Nephron (organoid): Measurements from ENCODE around the gene TNNI3K.

Source experiments
- H3K27ac Mint-ChIP-seq, 3 experiments: 2 replicates each; pipeline ENCODE4 v1.8.0; 2020; ENCODE audit warnings: mixed read lengths in 3 of 3, mild to moderate bottlenecking in 2 of 3, moderate library complexity in 1 of 3
- H3K27me3 Mint-ChIP-seq: 2 replicates; pipeline ENCODE4 v1.8.0; 2021; ENCODE audit warnings: low read depth, mild to moderate bottlenecking, moderate library complexity, mixed read lengths
- H3K36me3 Mint-ChIP-seq: 2 replicates; pipeline ENCODE4 v1.8.0; 2020; ENCODE audit warnings: low read depth, mixed read lengths
- H3K4me1 Mint-ChIP-seq: 2 replicates; pipeline ENCODE4 v1.8.0; 2020; ENCODE audit warnings: mixed read lengths
- H3K4me3 Mint-ChIP-seq, 3 experiments: 2 replicates each; pipeline ENCODE4 v1.8.0; 2020; ENCODE audit warnings: mild to moderate bottlenecking in 3 of 3, mixed read lengths in 3 of 3, moderate library complexity in 2 of 3
- H3K9me3 Mint-ChIP-seq: 2 replicates; pipeline ENCODE4 v1.8.0; 2020; ENCODE audit warnings: mixed read lengths
- TF ChIP-seq, protein P1 (sequence below), 3 experiments: fragments of 200-600 bp; sonication (generic); IDR thresholded peaks; one replicate each; pipeline ENCODE4 v1.5.0; 2021; ENCODE audit warnings: antibody characterized with exemption in 3 of 3; ENCODE audit not compliant: unreplicated experiment in 3 of 3

TNNI3K gene

GRCh38 chr1:74380252-74380651 is 145.1 kb downstream of the TNNI3K start:
- H3K9me3 Mint-ChIP-seq: no peaks in the 10 kb centered on the region
- no peak overlapping the region for H3K4me3 Mint-ChIP-seq
- H3K27ac Mint-ChIP-seq: no peak overlapping the region
- H3K36me3 Mint-ChIP-seq: no peaks in the 10 kb centered on the region
- H3K27me3 Mint-ChIP-seq: no peaks in the 10 kb centered on the region
- peaks cover 14% of the 10 kb centered on the region for H3K4me1 Mint-ChIP-seq
- TF ChIP-seq, protein P1, sequence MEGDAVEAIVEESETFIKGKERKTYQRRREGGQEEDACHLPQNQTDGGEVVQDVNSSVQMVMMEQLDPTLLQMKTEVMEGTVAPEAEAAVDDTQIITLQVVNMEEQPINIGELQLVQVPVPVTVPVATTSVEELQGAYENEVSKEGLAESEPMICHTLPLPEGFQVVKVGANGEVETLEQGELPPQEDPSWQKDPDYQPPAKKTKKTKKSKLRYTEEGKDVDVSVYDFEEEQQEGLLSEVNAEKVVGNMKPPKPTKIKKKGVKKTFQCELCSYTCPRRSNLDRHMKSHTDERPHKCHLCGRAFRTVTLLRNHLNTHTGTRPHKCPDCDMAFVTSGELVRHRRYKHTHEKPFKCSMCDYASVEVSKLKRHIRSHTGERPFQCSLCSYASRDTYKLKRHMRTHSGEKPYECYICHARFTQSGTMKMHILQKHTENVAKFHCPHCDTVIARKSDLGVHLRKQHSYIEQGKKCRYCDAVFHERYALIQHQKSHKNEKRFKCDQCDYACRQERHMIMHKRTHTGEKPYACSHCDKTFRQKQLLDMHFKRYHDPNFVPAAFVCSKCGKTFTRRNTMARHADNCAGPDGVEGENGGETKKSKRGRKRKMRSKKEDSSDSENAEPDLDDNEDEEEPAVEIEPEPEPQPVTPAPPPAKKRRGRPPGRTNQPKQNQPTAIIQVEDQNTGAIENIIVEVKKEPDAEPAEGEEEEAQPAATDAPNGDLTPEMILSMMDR (IDR thresholded peaks at IDR 0.05; ENCODE audit: unreplicated experiment in 3 of 3): no peak

- Mint-ChIP-seq H3K4me1 (peaks cover 17% of the 10 kb centered on the region), H3K36me3 (no peaks in the 10 kb centered on the region), H3K27ac (peak overlapping the region in 1 of 3 experiments; percentile 4), H3K27me3 (no peaks in the 10 kb centered on the region), H3K4me3 (no peak overlapping the region), H3K9me3 (peaks cover 2% of the 10 kb centered on the region)
- TF ChIP-seq, protein P1 (IDR thresholded peaks at IDR 0.05; ENCODE audit: unreplicated experiment in 3 of 3): no peak
Measured at GRCh38 chr1:74388855-74389254, 153.7 kb downstream of the TNNI3K start.

DNA sequence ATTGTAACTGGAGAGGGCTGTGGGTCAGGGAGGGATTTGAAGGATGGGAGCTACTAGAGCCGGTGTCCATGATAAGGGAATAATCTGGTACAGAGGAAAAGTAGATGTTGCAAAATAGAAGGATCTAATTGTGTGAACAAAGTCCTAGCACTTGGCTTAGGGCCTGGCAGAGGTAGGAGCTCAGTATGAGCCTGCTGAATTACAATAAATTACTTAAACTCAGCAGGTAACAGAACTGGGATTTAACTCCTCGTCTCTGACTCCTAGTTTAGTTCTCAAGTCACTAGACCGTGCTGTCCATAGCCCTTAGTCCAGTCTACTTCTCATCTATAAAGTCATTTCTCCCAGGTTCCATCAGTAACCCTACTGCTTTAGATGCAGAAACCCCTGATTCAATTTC is 157.0 kb downstream of the TNNI3K start:
- Mint-ChIP-seq H3K27ac (no peak overlapping the region), H3K27me3 (no peaks in the 10 kb centered on the region), H3K4me3 (no peak overlapping the region), H3K4me1 (peaks cover 38% of the 10 kb centered on the region), H3K36me3 (no peaks in the 10 kb centered on the region), H3K9me3 (peaks cover 3% of the 10 kb centered on the region)
- TF ChIP-seq, protein P1 (IDR thresholded peaks at IDR 0.05; ENCODE audit: unreplicated experiment in 3 of 3): no peak

DNA sequence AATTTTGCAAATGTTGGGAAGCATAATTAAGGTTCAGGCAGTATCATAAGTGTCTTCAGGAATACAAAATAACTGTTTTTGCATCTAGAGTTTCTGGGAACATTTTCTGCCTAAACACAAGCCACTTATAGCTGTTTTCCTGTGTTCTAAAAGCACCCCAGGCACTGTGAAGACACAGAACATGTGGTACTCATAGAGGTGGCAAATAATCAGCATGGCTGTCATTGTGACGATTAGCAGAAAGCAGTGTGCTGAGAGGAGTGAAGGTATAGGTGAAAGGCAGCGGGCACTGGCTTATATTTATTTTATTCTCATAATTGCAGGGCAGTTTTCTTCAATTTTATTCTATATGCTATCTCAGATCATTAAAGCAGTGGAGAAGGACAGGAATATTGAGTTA is 157.7 kb downstream of the TNNI3K start:
- H3K4me3 Mint-ChIP-seq: no peak overlapping the region

GRCh38 chr1:74395571-74395970 is 160.4 kb downstream of the TNNI3K start:
- H3K36me3 Mint-ChIP-seq: no peaks in the 10 kb centered on the region
- peaks cover 5% of the 10 kb centered on the region for H3K9me3 Mint-ChIP-seq
- peak overlapping the region in 2 of 3 experiments; percentile 31 to 43 for H3K4me3 Mint-ChIP-seq
- TF ChIP-seq, protein P1 (IDR thresholded peaks at IDR 0.05; ENCODE audit: unreplicated experiment in 3 of 3): no peak
- peak overlapping the region; percentile 92 to 98 (median 93) for H3K27ac Mint-ChIP-seq
- H3K4me1 Mint-ChIP-seq: peaks cover 40% of the 10 kb centered on the region
- no peaks in the 10 kb centered on the region for H3K27me3 Mint-ChIP-seq

More for the DNA sequence above, 157.7 kb downstream of the TNNI3K start:
- Mint-ChIP-seq H3K4me1 (peaks cover 40% of the 10 kb centered on the region), H3K9me3 (peaks cover 3% of the 10 kb centered on the region), H3K27ac (peak overlapping the region in 2 of 3 experiments; percentile 7 to 52), H3K27me3 (no peaks in the 10 kb centered on the region), H3K36me3 (no peaks in the 10 kb centered on the region)
- TF ChIP-seq, protein P1 (IDR thresholded peaks at IDR 0.05; ENCODE audit: unreplicated experiment in 3 of 3): no peak

DNA sequence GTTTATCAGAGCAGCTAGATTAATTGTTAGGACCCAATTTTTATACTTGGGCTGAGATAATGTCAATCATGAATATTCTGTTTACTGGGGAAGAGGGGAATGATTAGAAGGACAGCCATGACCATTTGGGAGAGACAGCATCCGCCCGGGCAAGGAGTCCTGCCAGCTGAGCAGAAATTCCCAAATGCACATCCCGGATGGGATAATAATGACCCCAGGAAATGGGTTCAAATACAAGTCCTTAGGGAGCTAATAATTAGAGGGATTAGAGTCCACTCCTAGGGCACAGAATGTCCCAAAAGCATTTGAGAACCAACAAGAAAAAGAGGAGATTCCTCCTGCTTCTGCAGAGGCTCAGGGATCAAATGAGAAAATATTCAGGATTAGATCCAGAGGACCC is 161.3 kb downstream of the TNNI3K start:
- H3K27me3 Mint-ChIP-seq: no peaks in the 10 kb centered on the region
- peak overlapping the region; percentile 92 to 98 (median 93) for H3K27ac Mint-ChIP-seq
- TF ChIP-seq, protein P1 (IDR thresholded peaks at IDR 0.05; ENCODE audit: unreplicated experiment in 3 of 3): no peak
- peaks cover 5% of the 10 kb centered on the region for H3K9me3 Mint-ChIP-seq
- peak overlapping the region; percentile 31 to 43 (median 39) for H3K4me3 Mint-ChIP-seq
- no peaks in the 10 kb centered on the region for H3K36me3 Mint-ChIP-seq
- H3K4me1 Mint-ChIP-seq: peaks cover 35% of the 10 kb centered on the region
